Vagina (tissue), 2 donors: Measurements from ENCODE around the gene PPP6R2.

Source experiments
- CTCF ChIP-seq, 3 experiments: fragments of 450-650 bp in 2 of 3; fragments of 200-600 bp in 1 of 3; sonication (generic) in 1 of 3; IDR thresholded peaks; one replicate each; pipeline ENCODE4 v1.5.1; 2017 to 2019; ENCODE audit warnings: antibody characterized with exemption in 3 of 3, mild to moderate bottlenecking in 2 of 3, moderate library complexity in 2 of 3
- POLR2AphosphoS5 ChIP-seq, 2 donors: sonication (generic); formaldehyde crosslinking; IDR thresholded peaks; one replicate each; pipeline ENCODE4 v1.9.0; 2017; ENCODE audit warnings: antibody characterized with exemption in 2 of 2, mild to moderate bottlenecking in 2 of 2, low read depth in 1 of 2; ENCODE audit not compliant: insufficient read depth in 1 of 2

GRCh38 chr22:50447576-50448551 lies 104.7 kb downstream of the PPP6R2 start:
- TF ChIP-seq POLR2AphosphoS5 (IDR thresholded peaks at IDR 0.05; ENCODE audit: insufficient read depth in 1 of 2, low read depth in 1 of 2) = no peak
- no peak for TF ChIP-seq CTCF (IDR thresholded peaks at IDR 0.05)
